Duodenal mucosa (tissue), 2 donors: ENCODE data around the gene SAMM50.
A peak's percentile ranks its signal among the peaks of the same experiment; 100 is the strongest.

Source experiments
- H3K27ac ChIP-seq: one replicate; pipeline ENCODE4 v1.7.0; 2013; ENCODE audit warnings: low read depth, low read length
- H3K27me3 ChIP-seq, 2 donors: one replicate each; pipeline ENCODE4 v1.7.0; 2013; ENCODE audit warnings: low read length in 2 of 2, control low read depth in 1 of 2; ENCODE audit not compliant: insufficient read depth in 2 of 2, control insufficient read depth in 1 of 2
- H3K36me3 ChIP-seq, 2 donors: one replicate each; pipeline ENCODE4 v1.7.0; 2013; ENCODE audit warnings: low read length in 2 of 2, control low read depth in 1 of 2; ENCODE audit not compliant: insufficient read depth in 2 of 2, control insufficient read depth in 1 of 2
- H3K4me1 ChIP-seq, 2 donors: one replicate each; pipeline ENCODE4 v1.7.0; 2013; ENCODE audit warnings: low read length in 2 of 2, control low read depth in 1 of 2; ENCODE audit not compliant: insufficient read depth in 2 of 2, control insufficient read depth in 1 of 2
- H3K4me3 ChIP-seq, 2 donors: one replicate each; pipeline ENCODE4 v1.7.0; 2013; ENCODE audit warnings: low read length in 2 of 2, low read depth in 1 of 2
- H3K9ac ChIP-seq, 2 donors: one replicate each; pipeline ENCODE4 v1.7.0; 2013; ENCODE audit warnings: low read length in 2 of 2, low read depth in 1 of 2
- H3K9me3 ChIP-seq, 2 donors: one replicate each; pipeline ENCODE4 v1.7.0; 2013; ENCODE audit warnings: low read length in 2 of 2, control low read depth in 1 of 2; ENCODE audit not compliant: control insufficient read depth in 1 of 2

The SAMM50 gene

DNA sequence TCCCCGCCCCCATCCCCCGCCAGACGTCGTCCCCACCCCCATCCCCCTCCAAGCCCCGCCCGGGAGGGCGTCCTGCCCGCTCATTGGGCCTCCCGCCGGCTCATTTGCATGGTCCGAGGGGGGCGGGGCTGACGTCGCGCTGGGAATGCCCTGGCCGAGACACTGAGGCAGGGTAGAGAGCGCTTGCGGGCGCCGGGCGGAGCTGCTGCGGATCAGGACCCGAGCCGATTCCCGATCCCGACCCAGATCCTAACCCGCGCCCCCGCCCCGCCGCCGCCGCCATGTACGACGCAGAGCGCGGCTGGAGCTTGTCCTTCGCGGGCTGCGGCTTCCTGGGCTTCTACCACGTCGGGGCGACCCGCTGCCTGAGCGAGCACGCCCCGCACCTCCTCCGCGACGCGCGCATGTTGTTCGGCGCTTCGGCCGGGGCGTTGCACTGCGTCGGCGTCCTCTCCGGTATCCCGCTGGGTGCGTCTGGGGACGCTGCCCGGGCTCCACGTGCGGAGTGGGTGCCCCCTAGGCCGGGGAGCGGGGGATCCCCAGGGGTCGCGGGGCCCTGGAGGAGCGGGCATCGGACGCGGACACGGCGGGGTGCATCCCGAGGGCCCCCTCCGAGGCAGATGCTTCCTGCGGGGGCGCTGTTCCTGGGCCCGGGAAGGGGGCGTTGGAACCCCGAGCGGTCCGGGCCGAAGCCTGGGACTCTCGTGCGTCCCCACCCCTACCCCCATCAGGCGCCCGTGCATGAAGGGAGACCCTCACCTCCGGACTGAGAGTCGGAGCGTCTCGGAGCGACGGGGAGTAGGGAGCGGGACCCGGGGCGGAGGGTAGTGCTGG is 31.4 kb upstream of the SAMM50 start, which contains the start of gene PNPLA3:
TSS of gene PNPLA3 (plus strand) at position 175 of the 834 bp plus-strand sequence. CDS start at position 282, 107 bp downstream.
- Histone ChIP-seq H3K4me1 (peaks cover 6 to 24% of the 10 kb centered on the region in 2 donors), H3K36me3 (peaks cover 0 to under 1% of the 10 kb centered on the region in 2 donors), H3K9ac (peak within 1 kb of the TSS in 1 of 2 donors; percentile 63), H3K27me3 (no peaks in the 10 kb centered on the region), H3K4me3 (peak within 1 kb of the TSS; percentile 60 to 68), H3K27ac (no peak within 1 kb of the TSS), H3K9me3 (no peaks in the 10 kb centered on the region)

GRCh38 chr22:43924877-43925276 is 30.4 kb upstream of the SAMM50 start:
- H3K27me3 ChIP-seq, result no peaks in the 10 kb centered on the region
- H3K4me3 ChIP-seq, result peak overlapping the region in 1 of 2 donors; percentile 37
- peak overlapping the region in 1 of 2 donors; percentile 1 for H3K9ac ChIP-seq

DNA sequence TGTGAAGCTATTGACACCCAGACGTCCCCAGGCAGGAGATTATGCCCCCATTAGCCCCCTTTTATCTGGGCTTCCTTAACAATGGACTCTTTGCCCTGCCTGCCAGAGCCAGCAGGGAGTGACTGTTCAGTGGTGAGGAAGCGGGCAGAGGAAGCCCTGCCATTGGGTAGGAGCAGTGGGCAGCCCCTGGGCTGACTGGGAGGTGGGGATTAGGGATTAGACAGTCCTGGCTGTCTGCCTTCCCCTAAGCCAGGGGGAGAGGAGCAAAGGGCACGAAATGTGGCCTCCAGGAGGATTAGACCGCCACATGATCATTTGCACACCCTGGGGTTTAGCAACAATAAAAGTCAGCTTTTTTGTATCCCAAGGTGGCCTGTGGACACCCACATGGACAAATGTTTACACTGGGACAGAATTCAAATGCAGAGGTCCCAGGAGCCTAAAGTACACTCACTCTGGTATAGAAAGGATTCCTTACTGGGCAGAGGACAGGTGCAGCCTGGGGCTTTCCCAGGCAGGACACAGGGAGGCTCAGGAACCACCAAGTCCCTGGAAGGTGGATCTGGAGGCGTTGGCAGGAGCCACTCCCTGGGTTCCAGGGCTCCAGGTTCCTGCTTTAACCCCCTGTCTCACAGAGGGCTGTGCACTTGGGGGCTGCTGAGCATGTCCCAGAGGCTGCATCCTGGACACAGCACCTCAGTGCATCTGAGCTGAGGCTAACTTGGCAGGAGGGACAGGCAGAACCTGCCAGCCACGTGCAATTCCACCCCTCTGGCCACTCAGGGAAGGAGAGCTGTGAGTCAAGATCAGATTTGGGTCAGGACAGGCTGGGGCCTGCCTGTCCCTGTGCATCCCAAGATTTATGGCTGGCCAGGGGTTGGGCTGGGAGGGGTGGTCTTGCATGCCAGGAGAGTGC is 29.6 kb upstream of the SAMM50 start:
- H3K27me3 ChIP-seq, result no peaks in the 10 kb centered on the region
- no peaks in the 10 kb centered on the region for H3K9me3 ChIP-seq
- H3K27ac ChIP-seq, result no peak overlapping the region
- peaks cover 6 to 24% of the 10 kb centered on the region in 2 donors for H3K4me1 ChIP-seq
- peak overlapping the region in 1 of 2 donors; percentile 37 for H3K4me3 ChIP-seq
- peaks cover 0 to 2% of the 10 kb centered on the region in 2 donors for H3K36me3 ChIP-seq
- H3K9ac ChIP-seq, result peak overlapping the region in 1 of 2 donors; percentile 1

More at GRCh38 chr22:43924877-43925276, 30.4 kb upstream of the SAMM50 start:
- Histone ChIP-seq H3K9me3 (no peaks in the 10 kb centered on the region), H3K4me1 (peaks cover 6 to 24% of the 10 kb centered on the region in 2 donors), H3K36me3 (peaks cover 0 to 2% of the 10 kb centered on the region in 2 donors), H3K27ac (no peak overlapping the region)

DNA sequence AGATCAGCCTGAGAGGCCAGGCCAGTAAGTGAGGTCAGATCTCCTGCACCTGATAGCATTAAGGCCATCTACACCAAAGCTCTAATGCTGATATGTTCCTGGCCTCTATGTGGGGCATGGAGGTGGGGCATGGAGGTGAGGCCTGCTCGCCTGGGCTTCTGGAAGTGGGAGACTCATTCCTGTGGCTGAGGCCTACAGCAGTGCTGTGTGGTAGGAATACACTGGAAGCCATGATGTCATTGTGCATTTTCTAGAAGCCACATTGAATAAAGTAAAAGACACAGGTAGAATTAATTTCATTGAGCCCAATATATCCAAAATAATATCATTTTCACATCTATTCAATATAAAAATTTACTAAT is 28.9 kb upstream of the SAMM50 start:
- Histone ChIP-seq H3K36me3 (peaks cover 0 to 2% of the 10 kb centered on the region in 2 donors), H3K9ac (no peak overlapping the region), H3K27me3 (no peaks in the 10 kb centered on the region), H3K4me1 (peaks cover 6 to 24% of the 10 kb centered on the region in 2 donors), H3K9me3 (no peaks in the 10 kb centered on the region), H3K4me3 (no peak overlapping the region), H3K27ac (no peak overlapping the region)

GRCh38 chr22:43928468-43928867 is 26.8 kb upstream of the SAMM50 start:
- H3K27ac ChIP-seq, result no peak overlapping the region
- no peaks in the 10 kb centered on the region for H3K27me3 ChIP-seq
- no peaks in the 10 kb centered on the region for H3K9me3 ChIP-seq
- H3K9ac ChIP-seq, result no peak overlapping the region
- peaks cover 6 to 18% of the 10 kb centered on the region in 2 donors for H3K4me1 ChIP-seq
- H3K36me3 ChIP-seq, result peaks cover 0 to 9% of the 10 kb centered on the region in 2 donors
- H3K4me3 ChIP-seq, result no peak overlapping the region

DNA sequence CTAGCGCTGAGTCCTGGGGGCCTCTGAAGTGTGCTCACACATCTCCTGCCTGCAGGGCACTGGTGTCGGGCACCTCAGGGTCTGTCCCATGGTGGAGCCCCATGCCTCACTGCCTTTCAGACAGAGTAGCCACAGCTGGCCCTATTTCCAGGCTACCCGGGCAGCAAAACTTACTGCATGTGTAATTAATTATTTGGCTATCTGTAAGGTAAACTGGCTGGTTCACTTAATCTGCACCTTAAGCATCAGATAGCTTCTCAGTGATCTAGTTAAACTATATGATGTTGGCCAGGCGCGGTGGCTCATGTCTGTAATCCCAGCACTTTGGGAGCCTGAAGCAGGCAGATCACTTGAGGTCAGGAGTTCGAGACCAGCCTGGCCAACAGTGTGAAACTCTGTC is 26.3 kb upstream of the SAMM50 start:
- H3K9me3 ChIP-seq, result no peaks in the 10 kb centered on the region
- H3K27me3 ChIP-seq, result no peaks in the 10 kb centered on the region
- H3K9ac ChIP-seq, result no peak overlapping the region
- no peak overlapping the region for H3K27ac ChIP-seq
- H3K4me1 ChIP-seq, result peaks cover 6 to 16% of the 10 kb centered on the region in 2 donors
- peaks cover 0 to 9% of the 10 kb centered on the region in 2 donors for H3K36me3 ChIP-seq
- no peak overlapping the region for H3K4me3 ChIP-seq

DNA sequence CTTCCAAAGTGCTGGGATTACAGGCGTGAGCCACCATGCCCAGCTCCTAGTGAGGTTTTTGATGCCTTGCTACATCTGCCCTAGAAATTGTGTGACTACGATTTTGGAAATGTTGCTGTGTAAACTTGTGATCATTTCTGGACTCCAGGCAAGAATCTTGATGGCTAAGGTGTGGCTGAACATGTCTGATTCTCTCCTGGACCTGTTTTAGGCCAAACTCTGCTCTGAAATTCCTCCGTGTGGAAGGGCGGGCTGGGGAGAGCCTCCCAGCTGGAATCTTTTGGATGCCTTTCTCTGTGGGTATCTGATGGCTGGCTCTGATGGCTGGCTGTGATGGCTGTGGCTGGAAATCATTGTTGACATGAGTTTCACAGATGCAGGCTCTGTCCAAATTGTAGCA is 23.5 kb upstream of the SAMM50 start:
- Histone ChIP-seq H3K36me3 (peaks cover 0 to 14% of the 10 kb centered on the region in 2 donors), H3K4me1 (no peaks in the 10 kb centered on the region), H3K9ac (no peak overlapping the region), H3K4me3 (no peak overlapping the region), H3K27me3 (no peaks in the 10 kb centered on the region), H3K9me3 (no peaks in the 10 kb centered on the region), H3K27ac (no peak overlapping the region)

GRCh38 chr22:43941449-43941848 is 13.8 kb upstream of the SAMM50 start:
- H3K4me3 ChIP-seq, result no peak overlapping the region
- peaks cover 0 to 16% of the 10 kb centered on the region in 2 donors for H3K36me3 ChIP-seq
- H3K4me1 ChIP-seq, result no peaks in the 10 kb centered on the region
- no peak overlapping the region for H3K9ac ChIP-seq
- no peaks in the 10 kb centered on the region for H3K9me3 ChIP-seq
- no peak overlapping the region for H3K27ac ChIP-seq
- H3K27me3 ChIP-seq, result no peaks in the 10 kb centered on the region

GRCh38 chr22:43944670-43945430 is 10.4 kb upstream of the SAMM50 start:
- Histone ChIP-seq H3K9me3 (no peaks in the 10 kb centered on the region), H3K4me1 (no peaks in the 10 kb centered on the region), H3K4me3 (no peak overlapping the region), H3K27me3 (no peaks in the 10 kb centered on the region), H3K36me3 (peaks cover 0 to 5% of the 10 kb centered on the region in 2 donors), H3K27ac (no peak overlapping the region), H3K9ac (no peak overlapping the region)
